Ovary (tissue), 3 donors: ENCODE data around the gene TBC1D5.

ENCODE experiments used
- CTCF ChIP-seq, 3 donors: fragments of 450-650 bp in 2 of 3; fragments of 200-600 bp in 1 of 3; IDR thresholded peaks; one replicate each; pipeline versions ENCODE4 v1.5.1 to v1.8.0; 2016 to 2022; ENCODE audit warnings: antibody characterized with exemption in 3 of 3, mild to moderate bottlenecking in 1 of 3
- POLR2A ChIP-seq: fragments of 450-650 bp; IDR thresholded peaks from one replicate; pipeline ENCODE4 v1.6.1; 2017; ENCODE audit warnings: antibody characterized with exemption, mild to moderate bottlenecking, moderate library complexity
- donor health status: DM: no; HTN: no; CAD: no.

GRCh38 chr3:17260257-17260656 lies 482.2 kb downstream of the TBC1D5 start:
- no peak for TF ChIP-seq POLR2A
- TF ChIP-seq CTCF (IDR thresholded peaks at IDR 0.05): no peak
